Activated T-cell treated with anti-CD3 and anti-CD28 coated beads, Interleukin-2, amount 50 U/mL, for 72 hours (primary cell): ENCODE measurements around the gene CCDC69. TPM values are rescaled to one million over a fixed set of nuclear protein-coding genes. Genes with fewer than 3 reads are reported as not detected.
"Not testable (repeated sequence)": the region's sequence is repeated elsewhere in the genome, so short reads cannot be mapped to it uniquely, and the experiment has no call there.

Source experiments
- ATAC-seq, 2 donors: fragments of 150-1000 bp; cut with Tn5 transposase; replicated peaks in 1 of 2; 2 replicates each; pipeline ENCODE4 v1.10.0; 2021; ENCODE audit warnings: moderate library complexity in 2 of 2, mild to moderate bottlenecking in 1 of 2
- DNase-seq, 2 donors: peaks; one replicate each; pipeline ENCODE4 v3.0.0; 2021 to 2022; ENCODE audit warnings: mixed read lengths in 1 of 2
- H3K27ac Mint-ChIP-seq: one replicate; pipeline ENCODE4 v1.8.0; 2022; ENCODE audit warnings: mild to moderate bottlenecking, moderate library complexity, mixed read lengths
- H3K27me3 Mint-ChIP-seq: one replicate; pipeline ENCODE4 v1.8.0; 2022; ENCODE audit warnings: low read depth, mixed read lengths
- H3K36me3 Mint-ChIP-seq, 2 donors: one replicate each; pipeline ENCODE4 v1.8.0; 2022; ENCODE audit warnings: mixed read lengths in 2 of 2, mild to moderate bottlenecking in 1 of 2; ENCODE audit not compliant: insufficient read depth in 2 of 2
- H3K4me1 Mint-ChIP-seq: one replicate; pipeline ENCODE4 v1.8.0; 2022; ENCODE audit warnings: low read depth, mixed read lengths
- H3K4me3 Mint-ChIP-seq, 2 donors: one replicate each; pipeline ENCODE4 v1.8.0; 2022; ENCODE audit warnings: mild to moderate bottlenecking in 2 of 2, mixed read lengths in 2 of 2, moderate library complexity in 2 of 2
- H3K9me3 Mint-ChIP-seq, 2 donors: one replicate each; pipeline ENCODE4 v1.8.0; 2022; ENCODE audit warnings: mixed read lengths in 2 of 2
- total RNA-seq, 2 donors: library from RNA; stranded (reverse); gene quantifications; one replicate each; pipeline ENCODE4 v1.2.3, GENCODE V29; 2022

CCDC69 gene, protein sequence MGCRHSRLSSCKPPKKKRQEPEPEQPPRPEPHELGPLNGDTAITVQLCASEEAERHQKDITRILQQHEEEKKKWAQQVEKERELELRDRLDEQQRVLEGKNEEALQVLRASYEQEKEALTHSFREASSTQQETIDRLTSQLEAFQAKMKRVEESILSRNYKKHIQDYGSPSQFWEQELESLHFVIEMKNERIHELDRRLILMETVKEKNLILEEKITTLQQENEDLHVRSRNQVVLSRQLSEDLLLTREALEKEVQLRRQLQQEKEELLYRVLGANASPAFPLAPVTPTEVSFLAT
- total RNA-seq, result 10 to 100 TPM; 44.8 to 53.1 TPM

DNA sequence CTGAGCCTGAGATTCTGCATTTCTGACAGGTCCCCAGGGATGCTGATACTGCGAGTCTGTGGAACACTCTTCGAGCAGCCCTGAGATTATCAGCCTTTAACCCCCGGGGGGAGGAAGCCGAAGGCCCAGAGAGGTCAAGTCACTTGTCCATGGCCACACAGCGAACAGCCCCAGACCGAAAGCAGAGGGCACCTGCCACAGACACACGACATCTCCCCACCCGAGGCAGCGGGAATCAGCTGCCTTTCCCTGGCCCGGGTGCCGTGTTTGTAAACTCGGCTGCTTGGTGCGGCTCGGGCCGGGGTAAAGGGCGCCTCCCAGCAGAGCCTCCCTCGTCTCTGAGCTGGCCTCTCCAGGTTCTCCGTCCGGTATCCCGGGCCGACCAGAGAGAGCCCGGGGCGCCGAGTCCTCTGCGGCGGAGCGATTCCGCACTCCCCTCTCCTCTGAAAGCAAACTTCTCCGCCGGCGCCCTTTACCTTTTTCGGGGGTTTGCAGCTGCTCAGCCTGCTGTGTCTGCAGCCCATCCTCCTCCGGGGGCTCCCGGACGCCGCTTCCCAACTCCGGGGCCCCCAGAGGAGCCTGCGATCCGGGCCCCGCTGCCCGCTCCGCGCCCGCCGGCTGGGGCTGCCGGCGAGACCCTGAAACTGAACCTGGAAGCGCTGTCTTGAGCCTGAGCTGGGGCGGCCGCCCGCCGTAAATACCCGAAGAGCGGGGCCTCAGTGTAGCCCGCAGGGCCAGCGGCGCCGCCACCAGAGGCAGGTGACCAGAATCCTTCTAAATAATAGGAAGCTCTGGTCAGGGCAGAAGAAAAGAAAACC, at the start of gene CCDC69:
Gene CCDC69 (minus strand): TSS at position 646 of the 818 bp plus-strand sequence. CDS start 122 bp downstream, at position 524.
- H3K27ac Mint-ChIP-seq, result peak within 1 kb of the TSS; percentile 84
- peaks cover 61% of the 10 kb centered on the region for H3K4me1 Mint-ChIP-seq
- H3K4me3 Mint-ChIP-seq, result peak within 1 kb of the TSS; percentile 80 to 95
- no peaks in the 10 kb centered on the region for H3K9me3 Mint-ChIP-seq
- peaks cover 5% of the 10 kb centered on the region in 2 donors for H3K36me3 Mint-ChIP-seq
- DNase-seq, result peak; percentile 72 to 78
- peak; percentile 72 to 79 for ATAC-seq
- H3K27me3 Mint-ChIP-seq, result no peaks in the 10 kb centered on the region

DNA sequence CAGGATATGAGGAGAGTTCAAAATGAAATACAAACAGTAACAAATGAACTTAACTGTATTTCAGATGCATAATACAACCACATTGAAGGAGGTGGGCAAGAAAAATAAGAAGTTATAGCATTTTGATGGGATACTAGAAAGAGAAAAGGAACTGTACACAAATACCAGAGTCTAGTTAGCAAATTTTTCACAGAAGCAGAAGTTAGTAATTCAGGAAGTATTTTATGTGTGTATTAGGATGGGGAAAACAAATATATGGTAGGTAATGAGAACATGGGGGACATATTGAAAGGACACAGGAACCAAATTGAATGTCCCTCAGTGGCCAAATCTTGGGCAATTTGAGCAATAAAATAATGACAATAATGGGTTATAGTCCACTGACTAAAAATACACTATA, 47.4 kb upstream of the CCDC69 start:
- Mint-ChIP-seq H3K9me3 (no peaks in the 10 kb centered on the region), H3K4me3 (no peak overlapping the region), H3K27ac (no peak overlapping the region), H3K36me3 (peaks cover 2 to 3% of the 10 kb centered on the region in 2 donors), H3K27me3 (no peaks in the 10 kb centered on the region), H3K4me1 (peaks cover 3% of the 10 kb centered on the region)
- no peak for ATAC-seq
- no peak for DNase-seq

DNA sequence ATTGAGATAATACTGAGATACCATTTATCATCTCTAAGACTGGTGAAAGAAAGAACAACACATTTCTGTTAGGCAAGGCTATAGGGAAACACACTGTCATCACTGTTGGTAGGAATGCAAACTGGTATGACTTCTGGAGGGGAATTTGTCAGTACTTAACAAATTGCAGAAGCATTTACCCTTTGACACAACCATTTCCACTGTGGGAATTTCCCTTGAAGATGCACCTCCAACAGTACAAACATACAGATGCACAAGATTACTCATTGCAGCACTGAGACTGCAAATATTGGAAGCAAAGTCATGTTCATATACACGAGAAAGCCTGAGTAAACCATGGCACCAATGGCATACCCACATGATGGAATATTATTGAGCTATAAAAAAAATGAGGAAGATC, 46.7 kb upstream of the CCDC69 start:
- H3K36me3 Mint-ChIP-seq, result peaks cover 2 to 3% of the 10 kb centered on the region in 2 donors
- DNase-seq (peak; percentile 29 to 37), ATAC-seq (peak; percentile 96 to 98)
- H3K4me3 Mint-ChIP-seq, result no peak overlapping the region
- no peak overlapping the region for H3K27ac Mint-ChIP-seq
- no peaks in the 10 kb centered on the region for H3K4me1 Mint-ChIP-seq
- H3K27me3 Mint-ChIP-seq, result no peaks in the 10 kb centered on the region
- H3K9me3 Mint-ChIP-seq, result no peaks in the 10 kb centered on the region

DNA sequence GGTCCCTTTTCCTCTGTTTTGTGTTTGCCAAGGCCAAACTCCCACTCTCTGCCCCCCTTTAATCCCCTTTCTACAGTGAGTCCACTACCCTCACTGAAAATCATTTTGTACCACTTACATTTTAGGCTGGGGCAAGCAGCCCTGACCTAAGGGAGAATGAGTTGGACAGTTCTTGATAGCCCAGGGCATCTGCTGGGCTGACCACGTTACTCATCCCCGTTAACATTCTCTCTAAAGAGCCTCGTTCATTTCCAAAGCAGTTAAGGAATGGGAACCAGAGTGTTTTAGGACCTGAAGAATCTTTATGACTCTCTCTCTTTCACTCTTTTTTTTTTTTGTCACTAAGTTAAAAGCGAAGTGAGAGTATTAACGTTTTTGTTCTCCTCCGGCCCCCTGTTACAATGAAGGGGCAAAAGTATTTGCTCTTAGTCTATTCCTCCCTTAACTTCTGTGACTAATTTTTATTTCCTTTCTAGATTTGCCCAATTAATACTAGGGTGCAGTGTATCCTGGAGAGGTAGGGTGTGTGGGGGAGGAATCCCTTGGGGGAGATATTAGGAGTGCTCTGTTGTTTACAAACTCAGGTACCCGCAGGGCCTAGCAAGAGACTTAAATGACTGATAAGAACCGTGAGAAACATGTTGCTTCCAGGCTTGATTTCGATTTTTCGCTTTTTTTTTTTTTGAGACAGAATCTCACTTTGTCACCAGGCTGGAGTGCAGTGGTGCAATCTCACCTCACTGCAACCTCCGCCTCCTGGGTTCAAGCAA, 43.8 kb upstream of the CCDC69 start:
- no peaks in the 10 kb centered on the region for H3K9me3 Mint-ChIP-seq
- no peaks in the 10 kb centered on the region for H3K27me3 Mint-ChIP-seq
- DNase-seq (no peak), ATAC-seq (no peak)
- no peak overlapping the region for H3K4me3 Mint-ChIP-seq
- H3K36me3 Mint-ChIP-seq, result peaks cover 2 to 11% of the 10 kb centered on the region in 2 donors
- H3K27ac Mint-ChIP-seq, result no peak overlapping the region
- peaks cover 21% of the 10 kb centered on the region for H3K4me1 Mint-ChIP-seq

DNA sequence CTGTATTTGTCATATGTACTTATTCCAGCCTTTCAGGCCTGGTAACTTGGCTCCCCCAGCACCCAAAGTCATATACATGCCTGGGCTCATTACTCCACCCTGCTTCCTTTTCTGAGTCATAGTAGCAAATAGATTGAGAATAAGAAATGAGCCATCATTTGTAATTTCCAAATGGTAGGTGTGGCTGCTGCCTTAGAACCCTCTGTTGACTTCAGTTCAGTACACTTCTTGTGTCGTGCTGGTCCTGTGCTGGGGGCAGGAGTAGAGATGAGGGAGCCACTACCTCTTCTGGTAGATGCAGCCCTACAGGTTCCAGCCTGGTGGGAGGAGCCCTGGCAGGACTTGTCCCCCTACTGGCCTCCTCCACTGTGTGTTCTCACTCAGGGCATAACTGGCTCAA, 40.2 kb upstream of the CCDC69 start:
- Mint-ChIP-seq H3K4me3 (peak overlapping the region; percentile 59 to 71), H3K36me3 (peaks cover 2 to 11% of the 10 kb centered on the region in 2 donors), H3K9me3 (no peaks in the 10 kb centered on the region), H3K4me1 (peaks cover 21% of the 10 kb centered on the region), H3K27me3 (no peaks in the 10 kb centered on the region), H3K27ac (no peak overlapping the region)
- ATAC-seq (peak; percentile 97), DNase-seq (peak; percentile 45 to 61)

DNA sequence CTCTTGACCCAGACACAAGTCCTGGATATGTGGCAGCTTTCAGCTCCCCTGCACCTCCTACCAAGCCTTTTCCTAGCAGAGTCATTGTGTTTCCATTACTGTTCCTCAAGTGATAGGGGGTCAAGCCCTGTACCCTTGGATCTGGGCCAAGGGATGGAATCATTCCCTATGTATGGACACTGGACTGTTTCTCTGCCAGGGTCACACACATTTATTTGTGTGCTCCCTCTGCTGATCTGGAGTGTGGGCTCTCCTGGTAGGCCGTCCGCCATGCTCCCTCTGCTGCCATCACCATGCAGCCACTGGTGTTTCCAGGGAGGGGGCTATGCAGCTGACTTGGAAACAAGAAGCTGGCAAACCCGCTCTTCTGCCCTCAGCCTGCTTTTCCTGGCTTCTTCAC, 38.6 kb upstream of the CCDC69 start:
- no peak overlapping the region for H3K27ac Mint-ChIP-seq
- no peak for ATAC-seq
- peaks cover 2 to 11% of the 10 kb centered on the region in 2 donors for H3K36me3 Mint-ChIP-seq
- DNase-seq, result no peak
- H3K9me3 Mint-ChIP-seq, result no peaks in the 10 kb centered on the region
- no peaks in the 10 kb centered on the region for H3K27me3 Mint-ChIP-seq
- no peak overlapping the region for H3K4me3 Mint-ChIP-seq
- H3K4me1 Mint-ChIP-seq, result peaks cover 23% of the 10 kb centered on the region

DNA sequence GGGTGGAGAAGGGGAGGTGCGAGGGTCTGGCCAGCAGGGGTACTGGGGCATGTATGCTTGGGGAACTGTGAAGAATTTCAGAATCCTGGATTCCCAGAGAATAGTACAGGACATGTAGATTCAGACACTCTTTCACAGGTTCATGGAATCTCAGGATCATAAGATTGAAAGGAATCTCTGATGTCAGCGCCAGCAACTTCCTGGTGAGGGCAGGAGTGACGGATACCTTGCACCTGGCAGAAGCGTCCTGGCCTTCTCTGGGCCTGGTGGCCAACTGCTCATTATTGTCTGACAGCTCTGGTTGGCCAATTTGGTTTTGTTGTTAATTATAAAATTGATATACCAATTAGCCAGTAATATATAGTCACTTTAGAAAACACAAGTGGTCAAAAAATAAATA, 36.0 kb upstream of the CCDC69 start:
- Mint-ChIP-seq H3K27ac (no peak overlapping the region), H3K4me1 (peaks cover 35% of the 10 kb centered on the region), H3K4me3 (no peak overlapping the region), H3K9me3 (no peaks in the 10 kb centered on the region), H3K27me3 (no peaks in the 10 kb centered on the region), H3K36me3 (peaks cover 0 to 8% of the 10 kb centered on the region in 2 donors)
- ATAC-seq, result no peak
- DNase-seq, result no peak

DNA sequence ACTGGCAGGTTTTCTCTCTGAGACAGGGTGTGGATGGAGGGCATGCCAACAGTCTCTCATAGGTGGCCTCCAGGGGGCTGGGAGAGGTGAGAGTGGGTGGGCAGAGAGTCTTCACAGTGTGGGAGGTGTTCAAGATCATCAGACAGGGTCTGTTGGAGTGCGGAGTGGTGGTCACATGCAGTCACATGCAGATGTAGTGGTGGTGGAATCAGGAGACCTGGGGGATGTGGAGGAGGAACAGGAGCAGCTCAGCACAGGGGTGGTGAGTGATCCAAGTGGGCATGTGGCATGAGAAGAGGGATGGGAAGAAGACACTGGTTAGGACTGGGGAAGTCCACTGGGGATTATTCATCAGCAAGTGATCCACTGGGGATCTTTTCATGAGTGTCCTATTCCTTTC, 34.9 kb upstream of the CCDC69 start:
- DNase-seq, result no peak
- Mint-ChIP-seq H3K36me3 (no peaks in the 10 kb centered on the region), H3K4me3 (no peak overlapping the region), H3K27me3 (no peaks in the 10 kb centered on the region), H3K4me1 (peaks cover 33% of the 10 kb centered on the region), H3K27ac (no peak overlapping the region), H3K9me3 (no peaks in the 10 kb centered on the region)
- ATAC-seq, result peak in 1 of 2 donors; percentile 31

DNA sequence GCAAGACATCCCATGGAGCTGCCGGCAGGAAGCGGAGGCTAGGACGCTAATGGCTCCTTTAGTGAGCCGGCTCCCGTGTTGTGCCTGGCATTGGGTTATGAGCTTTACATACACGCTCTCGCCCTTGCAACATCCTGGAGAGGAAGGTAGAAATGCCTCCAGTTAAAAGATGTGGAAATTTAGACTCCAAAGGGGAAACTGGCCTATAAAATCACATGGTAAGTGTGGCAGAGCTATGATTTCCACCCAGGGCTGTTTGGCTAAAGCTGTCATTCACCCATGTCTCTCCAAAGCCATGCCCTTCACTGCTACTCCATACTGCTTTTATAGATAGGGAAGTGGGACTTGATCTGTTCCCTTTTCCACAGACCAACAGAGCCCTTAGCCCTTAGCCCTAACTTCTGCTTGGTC, 34.3 kb upstream of the CCDC69 start:
- Mint-ChIP-seq H3K9me3 (no peaks in the 10 kb centered on the region), H3K4me1 (peaks cover 33% of the 10 kb centered on the region), H3K4me3 (no peak overlapping the region), H3K27ac (no peak overlapping the region), H3K36me3 (no peaks in the 10 kb centered on the region), H3K27me3 (no peaks in the 10 kb centered on the region)
- DNase-seq, result no peak
- no peak for ATAC-seq

DNA sequence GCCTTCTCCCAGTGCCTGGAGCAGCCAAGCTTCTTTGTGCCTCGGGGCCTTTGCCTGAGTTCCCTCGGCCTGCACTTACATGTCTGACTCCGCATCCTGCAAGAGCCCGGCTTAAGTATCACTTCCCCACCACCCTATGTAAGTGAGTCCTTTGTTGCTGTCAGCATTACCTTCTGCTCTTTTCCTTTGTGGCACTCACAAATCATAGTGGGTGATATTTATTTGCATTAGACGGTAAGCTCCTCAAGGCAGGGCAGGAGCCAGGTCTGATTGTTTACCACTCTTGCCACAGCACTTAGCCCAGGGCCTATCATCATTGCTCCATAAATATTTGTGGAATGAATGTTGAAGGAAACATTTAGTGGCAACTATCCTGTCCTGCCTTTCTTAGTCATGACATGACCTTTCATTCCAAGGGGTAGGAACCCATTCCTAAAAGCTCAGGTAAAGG, 33.9 kb upstream of the CCDC69 start:
- ATAC-seq, result no peak
- no peaks in the 10 kb centered on the region for H3K9me3 Mint-ChIP-seq
- DNase-seq, result no peak
- no peak overlapping the region for H3K27ac Mint-ChIP-seq
- H3K4me1 Mint-ChIP-seq, result peaks cover 34% of the 10 kb centered on the region
- no peaks in the 10 kb centered on the region for H3K27me3 Mint-ChIP-seq
- H3K4me3 Mint-ChIP-seq, result no peak overlapping the region
- H3K36me3 Mint-ChIP-seq, result no peaks in the 10 kb centered on the region

DNA sequence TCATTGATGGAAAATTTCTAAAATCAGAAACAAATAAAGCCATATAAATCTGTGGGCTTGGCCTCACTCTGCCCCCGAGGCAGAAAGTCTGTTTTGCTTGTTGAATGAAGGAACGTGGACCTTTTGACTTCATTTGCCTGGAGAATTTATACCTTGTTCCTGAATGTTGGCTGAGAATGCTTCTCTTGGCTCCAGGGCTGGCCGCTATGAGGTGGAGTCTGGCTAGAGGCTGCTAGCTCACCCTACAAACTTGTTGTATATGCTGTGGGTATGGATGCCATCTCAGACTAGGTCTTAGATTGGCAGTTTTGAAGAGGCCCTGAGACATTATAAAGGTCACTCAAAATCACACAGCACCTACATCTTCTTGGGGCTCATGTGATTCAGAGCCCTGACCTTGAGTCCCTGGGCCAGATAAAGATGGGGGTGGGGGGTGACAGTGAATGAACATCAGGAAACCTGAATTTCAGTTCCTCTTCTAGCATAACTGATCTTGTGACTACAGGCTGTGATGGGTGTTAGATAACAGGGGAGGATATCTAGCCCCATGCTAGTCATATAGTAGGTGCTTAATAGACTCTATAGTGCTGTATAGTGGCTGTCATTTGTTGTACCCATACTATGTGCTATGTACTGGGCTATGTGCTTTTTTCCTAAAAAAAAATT, 31.9 kb upstream of the CCDC69 start:
- H3K36me3 Mint-ChIP-seq, result peaks cover 0 to 2% of the 10 kb centered on the region in 2 donors
- no peak overlapping the region for H3K27ac Mint-ChIP-seq
- no peaks in the 10 kb centered on the region for H3K27me3 Mint-ChIP-seq
- no peaks in the 10 kb centered on the region for H3K9me3 Mint-ChIP-seq
- DNase-seq (no peak), ATAC-seq (no peak)
- H3K4me3 Mint-ChIP-seq, result no peak overlapping the region
- peaks cover 51% of the 10 kb centered on the region for H3K4me1 Mint-ChIP-seq

DNA sequence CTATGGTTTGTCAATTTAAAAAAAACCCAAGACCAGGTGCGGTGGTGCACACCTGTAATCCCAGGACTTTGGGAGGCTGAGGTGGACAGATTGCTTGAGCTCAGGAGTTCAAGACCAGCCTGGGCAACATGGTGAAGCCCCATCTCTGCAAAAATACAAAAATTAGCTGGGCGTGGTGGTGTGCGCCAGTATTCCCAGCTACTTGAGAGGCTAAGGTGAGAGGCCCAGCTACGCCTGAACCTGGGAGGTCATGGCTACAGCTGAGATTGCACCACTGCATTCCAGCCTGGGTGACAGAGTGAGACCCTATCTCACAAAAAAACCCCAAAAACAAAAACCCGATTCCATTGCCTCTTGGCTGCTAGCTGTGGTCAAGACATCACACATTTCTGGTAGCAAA, 31.1 kb upstream of the CCDC69 start:
- not testable (repeated sequence) for H3K4me3 Mint-ChIP-seq, ATAC-seq, DNase-seq, H3K9me3 Mint-ChIP-seq, H3K27me3 Mint-ChIP-seq, H3K36me3 Mint-ChIP-seq, H3K27ac Mint-ChIP-seq
- peaks cover 58% of the 10 kb centered on the region for H3K4me1 Mint-ChIP-seq
